Skeletal muscle satellite cell (primary cell): ENCODE results near the gene BAX. TPM values are rescaled to one million over a fixed set of nuclear protein-coding genes. Genes with fewer than 3 reads are reported as not detected.

ENCODE experiments used
- H3K27me3 ChIP-seq: 2 replicates; pipeline ENCODE4 v1.7.0; 2013; ENCODE audit warnings: low read length; ENCODE audit not compliant: control insufficient read depth, insufficient read depth
- H3K36me3 ChIP-seq: 2 replicates; pipeline ENCODE4 v1.7.0; 2013; ENCODE audit warnings: mild to moderate bottlenecking, control low read depth, low read length; ENCODE audit not compliant: insufficient read depth
- H3K4me1 ChIP-seq: 2 replicates; pipeline ENCODE4 v1.7.0; 2013; ENCODE audit warnings: low read length; ENCODE audit not compliant: control insufficient read depth, insufficient read depth
- H3K4me2 ChIP-seq: 2 replicates; pipeline ENCODE4 v1.7.0; 2013; ENCODE audit warnings: mild to moderate bottlenecking, low read length
- H3K4me3 ChIP-seq: 2 replicates; pipeline ENCODE4 v1.7.0; 2013; ENCODE audit warnings: low read length
- H3K9ac ChIP-seq: 2 replicates; pipeline ENCODE4 v1.7.0; 2013; ENCODE audit warnings: mild to moderate bottlenecking, low read depth, low read length, moderate library complexity
- H3K9me3 ChIP-seq: replicated peaks from 2 replicates; pipeline ENCODE4 v1.7.0; 2013; ENCODE audit warnings: mild to moderate bottlenecking, control low read depth, low read length
- small RNA-seq: library from RNA; depleted of rRNA; stranded (forward); fragments of <200 nt; gene quantifications from one replicate; pipeline ENCODE3, GENCODE V24; 2012

Gene BAX

GRCh38 chr19:49010453-49010852 lies 55.8 kb downstream of the BAX start:
- H3K9me3 ChIP-seq: no peaks in the 10 kb centered on the region
- H3K4me3 ChIP-seq: no peak overlapping the region
- H3K36me3 ChIP-seq: peaks cover 67% of the 10 kb centered on the region
- H3K4me1 ChIP-seq: no peaks in the 10 kb centered on the region
- no peak overlapping the region for H3K9ac ChIP-seq
- no peaks in the 10 kb centered on the region for H3K27me3 ChIP-seq
- H3K4me2 ChIP-seq: no peak overlapping the region

- no peaks in the 10 kb centered on the region for H3K4me1 ChIP-seq
- H3K27me3 ChIP-seq: no peaks in the 10 kb centered on the region
- H3K4me2 ChIP-seq: no peak overlapping the region
- no peaks in the 10 kb centered on the region for H3K9me3 ChIP-seq
- H3K9ac ChIP-seq: no peak overlapping the region
- peaks cover 67% of the 10 kb centered on the region for H3K36me3 ChIP-seq
- H3K4me3 ChIP-seq: no peak overlapping the region
These were observed 56.5 kb downstream of the BAX start for GRCh38 chr19:49011194-49011593.

Small RNA genes lying within 50 kb of the gene (small RNA-seq; reads per million reads assigned to genes)
- not detected for gene AC026803.1
- not detected for gene MIR6798
